Lung (tissue), 12 donors: ENCODE measurements around the gene EML5. TPM values are rescaled to one million over a fixed set of nuclear protein-coding genes. Genes with fewer than 3 reads are reported as not detected.

Experiments used
- ATAC-seq: fragments of 200-7000 bp; cut with Tn5 transposase; one replicate; pipeline ENCODE4 v1.9.1; 2020; ENCODE audit warnings: moderate number of reproducible peaks; ENCODE audit not compliant: insufficient read depth, low FRiP score
- DNase-seq, 3 donors: peaks; one replicate each; pipeline ENCODE4 v3.0.0-alpha.2; 2013 to 2017
- H3K27ac ChIP-seq, 2 donors: one replicate each; pipeline ENCODE4 v1.5.1; 2013; ENCODE audit warnings: mild to moderate bottlenecking in 2 of 2, moderate library complexity in 2 of 2, control low read depth in 1 of 2, inconsistent platforms in 1 of 2, low read depth in 1 of 2, low read length in 1 of 2
- H3K27me3 ChIP-seq, 3 donors: one replicate each; pipeline ENCODE4 v1.5.1; 2013; ENCODE audit warnings: low read length in 2 of 3; ENCODE audit not compliant: control insufficient read depth in 3 of 3, insufficient read depth in 3 of 3
- H3K36me3 ChIP-seq, 4 donors: one replicate each; pipeline ENCODE4 v1.5.1; 2013; ENCODE audit warnings: low read length in 4 of 4, mild to moderate bottlenecking in 1 of 4, moderate library complexity in 1 of 4; ENCODE audit not compliant: control insufficient read depth in 4 of 4, insufficient read depth in 4 of 4
- H3K4me1 ChIP-seq, 5 donors: one replicate each; pipeline ENCODE4 v1.5.1; 2013; ENCODE audit warnings: low read length in 5 of 5, mild to moderate bottlenecking in 2 of 5, moderate library complexity in 1 of 5; ENCODE audit not compliant: control insufficient read depth in 5 of 5, insufficient read depth in 5 of 5
- H3K4me3 ChIP-seq: one replicate; pipeline ENCODE4 v1.5.1; 2013; ENCODE audit warnings: mild to moderate bottlenecking, control low read depth, moderate library complexity
- H3K9ac ChIP-seq, 2 donors: one replicate each; pipeline ENCODE4 v1.5.1; 2013; ENCODE audit warnings: low read length in 2 of 2, control low read depth in 1 of 2; ENCODE audit not compliant: insufficient read depth in 1 of 2
- H3K9me3 ChIP-seq, 4 donors: one replicate each; pipeline ENCODE4 v1.5.1; 2013; ENCODE audit warnings: low read length in 3 of 4, mild to moderate bottlenecking in 1 of 4, moderate library complexity in 1 of 4; ENCODE audit not compliant: control insufficient read depth in 4 of 4, insufficient read depth in 3 of 4
- CTCF ChIP-seq: IDR thresholded peaks from 2 replicates; pipeline ENCODE4 v1.5.1; 2012; ENCODE audit warnings: mild to moderate bottlenecking; ENCODE audit errors: control extremely low read depth, extremely low read depth
- WGBS, 2 donors: extraction: QIAGEN DNeasy Blood & Tissue Kit; methylation state at CpG; one replicate each; pipeline ENCODE4 v1.1.7; 2013; 5-methylcytosine and 5-hydroxymethylcytosine counted together
- polyA plus RNA-seq, 2 donors: library from polyadenylated mRNA; stranded (reverse); fragments of 200-250 nt; gene quantifications; one replicate each; pipeline ENCODE4 v1.2.1, GENCODE V29; 2013
- total RNA-seq, 2 donors: library from RNA; depleted of rRNA in 1 of 2; stranded (reverse); fragments of >200 nt in 1 of 2; gene quantifications; one replicate each; pipeline ENCODE4 v1.2.1, GENCODE V29; 2014 to 2021
- donor health status: control.
- donor health status: control.
- donor health status: Bipolar disorder and iron deficiency.
- donor health status: healthy.
- donor health status: DM: yes; HTN: yes; CAD: no.

The EML5 gene
- total and polyA plus RNA-seq, 4 donors = 0.31 to 10.2 (median 1.2) TPM

DNA sequence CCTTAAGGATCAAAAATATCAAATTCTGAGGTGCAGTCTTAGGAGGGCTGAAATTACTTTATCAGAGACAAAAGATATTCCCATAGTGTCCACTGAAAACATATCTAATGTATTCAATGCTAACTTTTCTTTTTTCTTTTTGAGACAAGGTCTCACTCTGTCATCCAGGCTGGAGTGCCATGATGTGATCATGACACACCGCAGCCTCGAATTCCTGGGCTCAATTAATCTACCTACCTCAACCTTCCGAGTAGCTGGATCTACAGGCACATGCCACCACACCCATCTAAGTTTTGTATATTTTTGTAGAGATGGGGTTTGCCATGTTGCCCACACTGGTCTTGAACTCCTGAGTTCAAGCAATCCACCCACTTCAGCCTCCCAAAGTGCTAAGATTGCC, 161.7 kb downstream of the EML5 start:
- Histone ChIP-seq H3K27me3 (no peaks in the 10 kb centered on the region), H3K36me3 (no peaks in the 10 kb centered on the region), H3K4me1 (no peaks in the 10 kb centered on the region), H3K9ac (no peak overlapping the region), H3K27ac (no peak overlapping the region), H3K9me3 (no peaks in the 10 kb centered on the region), H3K4me3 (no peak overlapping the region)
- 63 to 75% methylated on average over 3 of the region's 3 CpGs for whole genome bisulfite sequencing, 2 donors
- no peak for TF ChIP-seq CTCF
- DNase-seq (no peak), ATAC-seq (no peak)

DNA sequence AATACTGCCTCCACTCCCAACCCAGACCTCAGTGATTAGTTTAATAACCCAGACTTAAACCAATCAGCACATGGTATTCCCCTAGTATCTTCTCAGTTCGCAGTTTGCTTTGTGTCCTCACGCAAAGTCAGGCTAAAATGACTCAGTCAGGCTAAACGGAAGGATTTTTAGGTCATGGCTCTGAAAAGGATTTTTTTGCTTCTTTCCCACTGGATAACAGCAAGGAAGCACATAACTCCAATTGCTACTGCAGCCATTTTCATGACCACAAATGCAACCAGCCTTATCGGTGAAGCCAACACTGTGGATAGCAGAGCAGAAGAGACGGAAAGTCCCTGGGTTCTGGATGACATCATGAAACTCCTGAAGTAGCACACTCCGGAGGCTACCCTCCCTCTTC, 162.2 kb downstream of the EML5 start:
- no peaks in the 10 kb centered on the region for H3K36me3 ChIP-seq
- no peak for TF ChIP-seq CTCF
- no peaks in the 10 kb centered on the region for H3K27me3 ChIP-seq
- no peaks in the 10 kb centered on the region for H3K4me1 ChIP-seq
- H3K4me3 ChIP-seq = no peak overlapping the region
- no peak overlapping the region for H3K27ac ChIP-seq
- no peak overlapping the region for H3K9ac ChIP-seq
- ATAC-seq (no peak), DNase-seq (no peak)
- 75 to 95% methylated on average over 6 of the region's 6 CpGs for whole genome bisulfite sequencing, 2 donors
- H3K9me3 ChIP-seq = no peaks in the 10 kb centered on the region

DNA sequence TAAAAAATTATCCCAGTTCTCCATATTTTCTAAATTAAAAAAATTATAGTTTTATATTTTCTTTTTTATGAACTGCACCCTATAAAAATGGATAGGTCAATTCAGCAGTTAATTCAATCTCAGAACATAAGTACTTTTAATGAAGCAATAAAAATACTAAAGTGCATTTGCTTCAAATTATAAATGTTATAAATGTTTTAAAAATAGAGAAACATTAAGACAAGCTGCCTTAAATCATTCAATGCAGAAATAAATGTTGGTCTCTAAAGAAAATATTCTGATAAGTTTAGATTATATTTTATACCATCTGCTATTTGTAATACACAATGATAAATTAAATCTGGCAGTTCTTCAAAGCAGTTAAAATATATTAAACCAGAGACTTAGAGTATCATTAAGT, 164.3 kb downstream of the EML5 start:
- DNase-seq (no peak), ATAC-seq (no peak)
- Histone ChIP-seq H3K27me3 (no peaks in the 10 kb centered on the region), H3K27ac (no peak overlapping the region), H3K4me3 (no peak overlapping the region), H3K36me3 (no peaks in the 10 kb centered on the region), H3K9me3 (no peaks in the 10 kb centered on the region), H3K4me1 (no peaks in the 10 kb centered on the region), H3K9ac (no peak overlapping the region)
- TF ChIP-seq CTCF = no peak

DNA sequence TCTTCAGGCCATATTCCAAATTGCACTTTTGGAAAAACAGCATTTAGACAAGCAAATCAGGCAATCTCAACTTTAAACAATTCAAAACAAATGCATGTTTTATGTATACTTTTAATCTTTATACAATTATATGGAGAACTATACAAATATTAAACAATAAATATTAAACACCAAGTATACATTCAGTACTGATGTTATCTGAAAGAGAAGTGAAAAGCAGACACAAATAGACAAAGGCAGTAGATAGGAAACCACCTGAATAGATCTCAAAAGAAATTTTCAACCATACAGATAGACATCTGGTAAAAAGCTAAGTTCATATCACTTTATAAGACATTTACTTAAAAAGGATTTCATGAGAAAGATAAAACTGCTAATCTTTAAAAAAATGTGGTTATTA, 164.7 kb downstream of the EML5 start:
- H3K9ac ChIP-seq = no peak overlapping the region
- no peak for TF ChIP-seq CTCF
- no peak for DNase-seq
- no peaks in the 10 kb centered on the region for H3K4me1 ChIP-seq
- ATAC-seq = no peak
- H3K36me3 ChIP-seq = no peaks in the 10 kb centered on the region
- no peak overlapping the region for H3K4me3 ChIP-seq
- H3K27ac ChIP-seq = no peak overlapping the region
- H3K27me3 ChIP-seq = no peaks in the 10 kb centered on the region
- no peaks in the 10 kb centered on the region for H3K9me3 ChIP-seq
